NCI-H2227 (cell line): Measurements from ENCODE around the gene FEN1.

Experiments
- DNase-seq: peaks from one replicate; lab custom pipeline; 2025; ENCODE audit not compliant: unreplicated experiment; lab: John Stamatoyannopoulos, UW

Gene FEN1

GRCh38 chr11:61792310-61793082, at the start of gene FEN1, which contains the start of gene TMEM258:
Gene FEN1 (plus strand): TSS chr11:61792911. CDS start chr11:61795362, 2,451 bp downstream.
Gene TMEM258 (minus strand): TSS chr11:61792599. CDS start chr11:61792558, 41 bp downstream.
- DNase-seq: peak; percentile 95

- DNase-seq: no peak
These were observed 49.1 kb upstream of the FEN1 start for GRCh38 chr11:61743486-61744095.

DNA sequence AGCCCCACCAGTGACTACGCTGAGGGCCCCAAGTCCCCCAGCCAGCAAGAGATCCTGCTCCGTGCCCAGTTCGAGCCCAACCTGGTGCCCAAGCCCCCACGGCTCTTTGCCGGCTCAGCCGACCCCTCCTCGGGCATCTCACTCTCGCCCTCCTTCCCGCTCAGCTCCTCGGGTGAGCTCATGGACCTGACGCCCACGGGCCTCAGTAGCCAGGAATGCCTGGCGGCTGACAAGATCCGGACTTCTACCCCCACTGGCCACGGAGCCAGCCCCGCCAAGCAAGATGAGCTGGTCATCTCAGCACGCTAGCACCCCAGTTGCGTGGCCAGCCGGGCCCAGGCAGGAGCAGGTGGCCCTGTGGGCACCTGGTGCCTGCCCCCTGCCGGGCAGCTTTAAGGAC, 48.5 kb upstream of the FEN1 start:
- DNase-seq: no peak

GRCh38 chr11:61744609-61745156, 48.0 kb upstream of the FEN1 start:
- DNase-seq: no peak

GRCh38 chr11:61745781-61746441, 46.8 kb upstream of the FEN1 start:
- DNase-seq: peak; percentile 20

DNA sequence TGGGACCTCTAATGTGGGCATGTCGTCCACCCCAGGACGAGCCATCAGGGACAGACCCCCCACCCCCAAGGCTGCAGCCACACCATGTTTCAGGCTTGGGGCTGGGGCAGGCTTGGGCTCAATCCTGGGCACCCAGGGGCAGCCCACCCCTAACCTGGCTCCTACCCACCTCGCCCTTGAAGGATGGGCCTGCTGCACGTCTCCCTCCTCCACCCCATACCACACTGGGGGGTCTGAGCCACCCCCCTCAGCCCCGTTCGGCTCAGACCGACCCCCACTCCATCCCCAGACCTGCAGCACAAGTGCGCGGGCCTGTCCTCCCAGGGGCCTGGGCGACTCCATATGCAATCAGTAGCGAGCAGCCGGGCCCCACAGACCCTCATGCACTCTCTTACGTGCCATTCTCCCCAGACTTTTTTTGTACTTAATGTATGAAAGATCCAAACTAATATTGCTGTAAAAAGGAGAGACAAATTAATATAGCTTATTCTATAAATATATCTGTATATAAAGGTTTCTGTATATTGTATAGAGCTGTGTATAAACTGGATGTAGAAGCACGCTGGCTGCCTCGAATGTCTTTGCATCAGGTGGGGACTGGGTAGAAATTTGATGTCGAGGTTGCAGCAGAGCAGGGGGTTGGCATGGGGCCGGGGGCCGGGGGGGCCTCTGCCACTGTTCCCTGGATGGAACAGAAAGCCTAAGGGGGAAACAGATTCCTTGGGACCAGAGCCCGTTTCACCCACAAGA, 46.1 kb upstream of the FEN1 start:
- DNase-seq: no peak

- peak; percentile 50 for DNase-seq
These were observed 45.3 kb upstream of the FEN1 start for GRCh38 chr11:61747192-61747966.

DNA sequence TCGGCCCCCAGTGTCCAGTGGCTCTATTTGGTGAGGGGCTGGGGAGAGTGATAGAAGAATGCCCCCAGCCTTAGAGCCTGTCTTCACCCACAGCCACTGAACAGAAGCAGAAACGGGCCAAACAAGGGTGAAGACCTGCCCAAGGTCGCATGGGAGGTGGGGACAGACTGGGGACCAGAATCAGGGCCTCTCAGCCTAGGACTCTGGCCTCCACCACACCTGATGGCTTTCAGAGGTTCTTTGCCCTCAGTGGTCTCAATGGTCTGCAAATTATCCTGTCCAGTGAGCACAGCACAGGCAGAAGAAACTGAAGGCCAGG, 44.8 kb upstream of the FEN1 start:
- DNase-seq: no peak

GRCh38 chr11:61749591-61750217, 43.0 kb upstream of the FEN1 start:
- no peak for DNase-seq

- no peak for DNase-seq
These were observed 42.0 kb upstream of the FEN1 start for GRCh38 chr11:61750631-61751273.

- DNase-seq: no peak
These were observed 41.3 kb upstream of the FEN1 start for GRCh38 chr11:61751384-61751783.

- peak; percentile 69 for DNase-seq
These were observed 40.4 kb upstream of the FEN1 start, which contains the start of gene MYRF for GRCh38 chr11:61752117-61752924. Gene MYRF (plus strand): TSS chr11:61752636. CDS start chr11:61752745, 109 bp downstream.

- DNase-seq: no peak
These were observed 39.7 kb upstream of the FEN1 start for GRCh38 chr11:61752925-61753521.

DNA sequence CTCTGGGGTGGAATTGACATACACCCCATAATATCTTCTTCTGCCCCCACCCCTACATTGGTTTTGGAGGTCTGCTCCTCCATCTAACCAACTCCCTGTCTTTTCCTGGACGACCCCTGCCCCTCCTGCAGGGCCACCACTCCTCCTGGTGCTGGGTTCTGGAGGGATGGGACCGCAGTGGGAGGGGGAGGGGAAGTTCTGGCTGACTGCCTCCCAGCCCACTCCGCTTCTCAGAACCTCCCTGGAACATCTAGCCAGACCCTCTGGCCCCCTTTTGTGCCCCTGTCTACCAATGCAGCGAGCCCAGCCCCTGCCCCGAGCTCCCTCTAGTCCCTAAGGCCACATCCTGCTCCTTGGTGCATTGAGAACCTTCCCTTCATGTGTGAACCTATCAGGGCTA, 39.0 kb upstream of the FEN1 start:
- no peak for DNase-seq

DNA sequence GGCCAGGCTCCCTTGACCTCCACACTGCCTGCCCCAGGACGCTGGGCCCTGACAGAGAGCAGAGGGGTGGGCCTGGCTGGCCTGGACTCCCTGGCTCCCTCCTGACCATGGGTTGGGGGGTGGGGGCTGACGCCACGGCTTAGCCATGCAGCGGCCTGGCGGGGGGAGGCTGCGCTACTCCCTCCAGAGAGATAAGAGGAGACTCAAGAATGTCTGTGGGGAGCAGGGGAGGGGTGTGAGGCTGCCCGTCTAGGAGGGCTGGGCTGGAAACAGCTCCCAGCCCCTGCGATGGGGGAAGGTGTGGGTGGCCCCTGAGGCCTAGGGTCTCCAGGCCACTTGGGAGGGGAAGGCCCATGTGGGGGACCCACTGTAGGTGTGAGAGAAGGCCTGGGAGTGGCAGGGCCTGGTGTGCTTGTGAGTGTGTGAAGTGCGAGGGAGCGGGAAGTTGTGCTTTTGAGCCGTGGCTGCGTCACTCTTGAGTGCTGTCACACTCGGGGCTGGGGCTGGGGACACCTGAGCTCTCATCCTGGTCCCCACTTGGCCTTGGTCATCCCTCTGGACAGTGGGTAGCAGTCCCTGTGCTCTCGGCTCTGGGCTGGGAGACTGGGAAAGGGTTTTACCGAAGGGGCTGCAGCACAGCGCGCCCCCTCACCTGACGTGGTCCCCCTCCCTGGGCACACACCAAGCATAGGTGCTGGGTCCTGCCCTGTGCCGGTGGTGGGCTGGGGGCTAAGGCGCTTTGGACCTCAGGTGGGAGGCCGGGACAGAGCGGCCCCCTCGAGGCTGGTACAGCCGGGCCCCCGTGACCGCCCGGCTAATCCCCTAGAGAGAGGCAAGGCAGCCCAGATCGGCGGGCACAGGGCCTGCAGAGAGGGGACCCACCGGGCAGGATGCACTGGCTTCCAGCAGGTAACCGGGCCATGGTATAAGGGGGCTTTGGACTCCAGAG, 37.9 kb upstream of the FEN1 start:
- DNase-seq: no peak

GRCh38 chr11:61756147-61756451, 36.6 kb upstream of the FEN1 start:
- DNase-seq: no peak
